Mesendoderm (in vitro differentiated cells): ENCODE results near the gene SBNO1.

Experiments
- DNase-seq: peaks from one replicate; pipeline ENCODE4 v3.0.0; 2013
- H2AK5ac ChIP-seq: 2 replicates; pipeline ENCODE4 v1.6.1; 2013; ENCODE audit warnings: low read length, inconsistent platforms
- H2BK120ac ChIP-seq: 2 replicates; pipeline ENCODE4 v1.6.1; 2013; ENCODE audit warnings: low read depth, mild to moderate bottlenecking, low read length, moderate library complexity, mixed read lengths
- H2BK15ac ChIP-seq: replicated peaks from 2 replicates; pipeline ENCODE4 v1.6.1; 2013; ENCODE audit warnings: low read depth, mild to moderate bottlenecking, moderate library complexity
- H2BK5ac ChIP-seq: 2 replicates; pipeline ENCODE4 v1.6.1; 2013; ENCODE audit warnings: low read length, inconsistent platforms
- H3K18ac ChIP-seq: 2 replicates; pipeline ENCODE4 v1.6.1; 2013; ENCODE audit warnings: mild to moderate bottlenecking, low read length, mixed read lengths
- H3K23ac ChIP-seq: one replicate; pipeline ENCODE4 v1.6.1; 2013; ENCODE audit warnings: low read length
- H3K27ac ChIP-seq: 2 replicates; pipeline ENCODE4 v1.5.1; 2013; ENCODE audit warnings: low read depth, mild to moderate bottlenecking, inconsistent platforms, low read length, moderate library complexity
- H3K27me3 ChIP-seq: 2 replicates; pipeline ENCODE4 v1.6.1; 2013; ENCODE audit warnings: low read length, control low read depth, mild to moderate bottlenecking, inconsistent platforms; ENCODE audit not compliant: insufficient read depth, poor library complexity
- H3K36me3 ChIP-seq: 2 replicates; pipeline ENCODE4 v1.6.1; 2013; ENCODE audit warnings: low read length, inconsistent platforms; ENCODE audit not compliant: control insufficient read depth, insufficient read depth
- H3K4ac ChIP-seq: one replicate; pipeline ENCODE4 v1.6.1; 2013; ENCODE audit warnings: low read depth, mild to moderate bottlenecking, low read length, moderate library complexity
- H3K4me1 ChIP-seq: 2 replicates; pipeline ENCODE4 v1.6.1; 2013; ENCODE audit warnings: low read depth, low read length, inconsistent platforms; ENCODE audit not compliant: control insufficient read depth
- H3K4me2 ChIP-seq: 2 replicates; pipeline ENCODE4 v1.6.1; 2013; ENCODE audit warnings: low read length
- H3K4me3 ChIP-seq: 2 replicates; pipeline ENCODE4 v1.5.1; 2013; ENCODE audit warnings: mild to moderate bottlenecking, low read length
- H3K56ac ChIP-seq: one replicate; pipeline ENCODE4 v1.6.1; 2013; ENCODE audit warnings: low read length
- H3K79me1 ChIP-seq: 2 replicates; pipeline ENCODE4 v1.6.1; 2013; ENCODE audit warnings: low read length, inconsistent platforms
- H3K79me2 ChIP-seq: 2 replicates; pipeline ENCODE4 v1.6.1; 2013; ENCODE audit warnings: mild to moderate bottlenecking, low read length; ENCODE audit not compliant: control insufficient read depth, insufficient read depth
- H3K9ac ChIP-seq: 2 replicates; pipeline ENCODE4 v1.6.1; 2013; ENCODE audit warnings: low read length, inconsistent platforms
- H4K5ac ChIP-seq: one replicate; pipeline ENCODE4 v1.6.1; 2013; ENCODE audit warnings: low read length
- H4K8ac ChIP-seq: one replicate; pipeline ENCODE4 v1.6.1; 2013; ENCODE audit warnings: low read depth, mild to moderate bottlenecking, control low read depth, low read length, moderate library complexity
- WGBS: extraction: QIAGEN DNeasy Blood & Tissue Kit; methylation state at CpG from one replicate; pipeline ENCODE4 v1.1.7; 2013; ENCODE audit warnings: low lambda C conversion rate, missing lambda C conversion rate; ENCODE audit not compliant: insufficient coverage; ENCODE audit errors: extremely low coverage; 5-methylcytosine and 5-hydroxymethylcytosine counted together

The SBNO1 gene

DNA sequence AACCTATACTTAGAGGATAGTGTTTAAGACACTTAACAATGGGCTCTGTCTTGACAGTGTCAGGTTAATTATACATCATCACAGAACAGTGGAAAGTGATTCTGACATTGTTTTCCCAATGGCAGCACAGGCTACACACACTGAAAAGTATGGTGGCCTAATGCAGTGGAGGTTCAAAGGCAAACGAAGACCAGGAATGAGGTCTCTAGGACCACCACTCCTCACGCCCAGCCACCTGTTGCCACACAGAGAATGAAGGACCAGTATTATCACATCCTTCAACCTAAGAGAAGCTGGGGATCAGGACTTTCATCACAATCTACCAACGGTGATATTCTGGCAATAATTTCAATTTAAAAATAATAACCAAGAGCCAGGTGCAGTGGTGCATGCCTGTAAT lies 58.4 kb downstream of the SBNO1 start:
- H2BK5ac ChIP-seq: no peak overlapping the region
- H3K27me3 ChIP-seq: no peaks in the 10 kb centered on the region
- no peak overlapping the region for H3K18ac ChIP-seq
- H3K79me1 ChIP-seq: no peaks in the 10 kb centered on the region
- no peak overlapping the region for H2BK15ac ChIP-seq
- no peak overlapping the region for H3K4me2 ChIP-seq
- no peak for DNase-seq
- H3K27ac ChIP-seq: no peak overlapping the region
- H3K4me1 ChIP-seq: no peaks in the 10 kb centered on the region
- no peaks in the 10 kb centered on the region for H3K79me2 ChIP-seq
- no peak overlapping the region for H3K4ac ChIP-seq
- H4K5ac ChIP-seq: no peak overlapping the region
- H3K36me3 ChIP-seq: peaks cover 10% of the 10 kb centered on the region
- no CpG with 5 or more reads among the region's 3 CpGs for WGBS
- H2BK120ac ChIP-seq: no peak overlapping the region
- no peak overlapping the region for H3K9ac ChIP-seq
- no peak overlapping the region for H3K56ac ChIP-seq
- no peak overlapping the region for H3K4me3 ChIP-seq
- no peak overlapping the region for H4K8ac ChIP-seq
- no peak overlapping the region for H2AK5ac ChIP-seq
- H3K23ac ChIP-seq: no peak overlapping the region

- H3K36me3 ChIP-seq: peaks cover 11% of the 10 kb centered on the region
- no peak overlapping the region for H3K23ac ChIP-seq
These were observed 59.5 kb downstream of the SBNO1 start for GRCh38 chr12:123305136-123305535.

GRCh38 chr12:123293178-123293760 lies 71.4 kb downstream of the SBNO1 start:
- H3K27me3 ChIP-seq: no peaks in the 10 kb centered on the region
- no peaks in the 10 kb centered on the region for H3K79me2 ChIP-seq
- no peak overlapping the region for H3K4me3 ChIP-seq
- DNase-seq: no peak
- H3K18ac ChIP-seq: no peak overlapping the region
- no peak overlapping the region for H4K8ac ChIP-seq
- no peak overlapping the region for H2BK5ac ChIP-seq
- no peak overlapping the region for H2BK15ac ChIP-seq
- H3K27ac ChIP-seq: no peak overlapping the region
- no peaks in the 10 kb centered on the region for H3K79me1 ChIP-seq
- no CpG with 5 or more reads among the region's 9 CpGs for WGBS
- H3K4me1 ChIP-seq: no peaks in the 10 kb centered on the region
- H3K56ac ChIP-seq: no peak overlapping the region
- no peak overlapping the region for H3K23ac ChIP-seq
- peaks cover 15% of the 10 kb centered on the region for H3K36me3 ChIP-seq
- H3K9ac ChIP-seq: no peak overlapping the region
- no peak overlapping the region for H2BK120ac ChIP-seq
- H4K5ac ChIP-seq: no peak overlapping the region
- no peak overlapping the region for H3K4ac ChIP-seq
- H3K4me2 ChIP-seq: no peak overlapping the region
- H2AK5ac ChIP-seq: no peak overlapping the region

More at GRCh38 chr12:123305136-123305535, 59.5 kb downstream of the SBNO1 start:
- H3K4ac ChIP-seq: no peak overlapping the region
- H2BK15ac ChIP-seq: no peak overlapping the region
- no peaks in the 10 kb centered on the region for H3K79me2 ChIP-seq
- H2BK5ac ChIP-seq: no peak overlapping the region
- no peak overlapping the region for H3K18ac ChIP-seq
- no peak for DNase-seq
- H4K5ac ChIP-seq: no peak overlapping the region
- H2BK120ac ChIP-seq: no peak overlapping the region
- no CpG with 5 or more reads among the region's 3 CpGs for WGBS
- H3K56ac ChIP-seq: no peak overlapping the region
- no peak overlapping the region for H3K9ac ChIP-seq
- no peaks in the 10 kb centered on the region for H3K79me1 ChIP-seq
- H3K4me3 ChIP-seq: no peak overlapping the region
- H3K4me1 ChIP-seq: no peaks in the 10 kb centered on the region
- no peak overlapping the region for H4K8ac ChIP-seq
- H3K27ac ChIP-seq: no peak overlapping the region
- no peak overlapping the region for H2AK5ac ChIP-seq
- no peak overlapping the region for H3K4me2 ChIP-seq
- no peaks in the 10 kb centered on the region for H3K27me3 ChIP-seq

GRCh38 chr12:123289911-123290310 lies 74.7 kb downstream of the SBNO1 start:
- Histone ChIP-seq H3K79me2 (no peaks in the 10 kb centered on the region), H3K27me3 (no peaks in the 10 kb centered on the region), H2AK5ac (no peak overlapping the region), H3K9ac (no peak overlapping the region), H4K8ac (no peak overlapping the region), H2BK120ac (no peak overlapping the region), H3K4ac (no peak overlapping the region), H3K18ac (no peak overlapping the region), H4K5ac (no peak overlapping the region), H2BK5ac (no peak overlapping the region), H3K4me3 (no peak overlapping the region), H3K4me2 (no peak overlapping the region), H3K56ac (no peak overlapping the region), H3K4me1 (no peaks in the 10 kb centered on the region), H3K23ac (no peak overlapping the region), H3K27ac (no peak overlapping the region), H2BK15ac (no peak overlapping the region), H3K36me3 (peaks cover 8% of the 10 kb centered on the region), H3K79me1 (no peaks in the 10 kb centered on the region)
- DNase-seq: no peak
- WGBS: no CpG with 5 or more reads among the region's 11 CpGs

DNA sequence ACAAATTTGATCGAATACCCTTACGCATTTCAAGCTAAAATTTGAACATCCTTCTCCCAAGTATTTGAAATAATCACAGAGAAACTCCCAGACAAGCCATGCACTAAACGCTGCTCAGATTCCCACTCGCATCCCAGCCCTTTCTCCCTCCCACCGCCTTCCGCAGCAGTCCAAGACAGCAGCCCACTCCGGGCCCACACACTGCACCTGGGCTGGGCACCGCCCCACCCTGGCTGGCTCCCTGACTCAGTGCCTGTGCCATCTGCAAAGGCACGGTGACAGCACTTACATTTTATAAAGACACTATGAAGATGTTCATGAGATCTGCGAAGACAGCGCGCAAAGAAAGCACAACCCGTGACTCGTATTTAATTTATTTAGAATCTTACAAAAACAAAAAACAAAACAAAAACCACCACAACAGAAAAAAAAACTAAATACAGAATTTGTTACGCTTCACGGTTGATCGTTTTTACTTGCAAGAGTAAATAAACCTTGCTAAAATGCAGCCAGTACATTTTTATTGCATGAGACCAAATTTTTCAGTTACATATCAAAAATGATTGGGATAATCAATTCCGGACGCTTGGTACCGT lies 75.8 kb downstream of the SBNO1 start:
- no peaks in the 10 kb centered on the region for H3K79me2 ChIP-seq
- no CpG with 5 or more reads among the region's 20 CpGs for WGBS
- H3K4me3 ChIP-seq: no peak overlapping the region
- H3K4me2 ChIP-seq: no peak overlapping the region
- H4K8ac ChIP-seq: no peak overlapping the region
- H3K27ac ChIP-seq: no peak overlapping the region
- H2BK5ac ChIP-seq: no peak overlapping the region
- H3K18ac ChIP-seq: no peak overlapping the region
- no peak overlapping the region for H3K4ac ChIP-seq
- peaks cover 7% of the 10 kb centered on the region for H3K36me3 ChIP-seq
- H2BK120ac ChIP-seq: no peak overlapping the region
- no peak overlapping the region for H3K9ac ChIP-seq
- H3K4me1 ChIP-seq: no peaks in the 10 kb centered on the region
- no peak overlapping the region for H3K56ac ChIP-seq
- no peak overlapping the region for H4K5ac ChIP-seq
- no peaks in the 10 kb centered on the region for H3K27me3 ChIP-seq
- H2BK15ac ChIP-seq: no peak overlapping the region
- H3K23ac ChIP-seq: no peak overlapping the region
- no peak overlapping the region for H2AK5ac ChIP-seq
- no peaks in the 10 kb centered on the region for H3K79me1 ChIP-seq
- DNase-seq: no peak
